A673 (cell line): ENCODE results near the gene LRRC8C. TPM values are rescaled to one million over a fixed set of nuclear protein-coding genes. Genes with fewer than 3 reads are reported as not detected.

Source experiments
- BruUV-seq: library from RNA; stranded (reverse); fragments of 400-500 nt; replicated peaks from 2 replicates; lab custom pipeline; 2021; lab: Mats Ljungman, UMichigan
- CTCF ChIA-PET: fragments of 300-600 bp; sonication (Branson Sonifier 250); formaldehyde crosslinking; loops from one replicate; lab custom pipeline; 2022; ENCODE audit warnings: antibody characterized with exemption; lab: Charles Lee
- POLR2A ChIA-PET: fragments of 300-600 bp; sonication (Branson Sonifier 250); formaldehyde crosslinking; loops from one replicate; lab custom pipeline; 2022; ENCODE audit warnings: antibody characterized with exemption; ENCODE audit not compliant: low non-redundant PET; lab: Charles Lee
- DNase-seq: peaks from one replicate; pipeline ENCODE4 v3.0.0-alpha.2; 2015; ENCODE audit warnings: low spot score
- H3K27ac ChIP-seq: fragments of 200-600 bp; sonication (generic); 2 replicates; pipeline ENCODE4 v1.5.1; 2016; ENCODE audit warnings: mixed run types, low read depth, mild to moderate bottlenecking, mixed read lengths, antibody characterized with exemption, low read length; ENCODE audit not compliant: poor library complexity, severe bottlenecking
- H3K27me3 ChIP-seq: fragments of 200-600 bp; sonication (generic); replicated peaks from 2 replicates; pipeline ENCODE4 v1.6.1; 2017; ENCODE audit warnings: mixed run types, low read depth, mild to moderate bottlenecking, mixed read lengths, antibody characterized with exemption, low read length; ENCODE audit not compliant: insufficient read depth, poor library complexity
- H3K36me3 ChIP-seq: fragments of 200-600 bp; sonication (generic); 2 replicates; pipeline ENCODE4 v1.6.1; 2016; ENCODE audit warnings: mixed run types, mild to moderate bottlenecking, mixed read lengths, antibody characterized with exemption, low read length; ENCODE audit not compliant: insufficient read depth, poor library complexity, severe bottlenecking
- H3K4me1 ChIP-seq: fragments of 200-600 bp; sonication (generic); 2 replicates; pipeline ENCODE4 v1.6.1; 2017; ENCODE audit warnings: mixed run types, mild to moderate bottlenecking, mixed read lengths, antibody characterized with exemption, low read length; ENCODE audit not compliant: insufficient read depth, poor library complexity, severe bottlenecking
- H3K4me3 ChIP-seq: fragments of 200-600 bp; sonication (generic); 2 replicates; pipeline ENCODE4 v1.5.1; 2016; ENCODE audit warnings: low read depth, mixed run types, mild to moderate bottlenecking, mixed read lengths, low read length; ENCODE audit not compliant: poor library complexity, severe bottlenecking
- H3K9me3 ChIP-seq: fragments of 200-600 bp; sonication (generic); 2 replicates; pipeline ENCODE4 v1.6.1; 2016; ENCODE audit warnings: mixed run types, low read depth, mild to moderate bottlenecking, mixed read lengths, antibody characterized with exemption, low read length; ENCODE audit not compliant: poor library complexity, severe bottlenecking
- EZH2 ChIP-seq: fragments of 200-600 bp; sonication (generic); IDR thresholded peaks from 2 replicates; pipeline ENCODE4 v1.6.1; 2017; ENCODE audit warnings: borderline replicate concordance, low read depth, mild to moderate bottlenecking, mixed read lengths, antibody characterized with exemption, low read length; ENCODE audit not compliant: poor library complexity, severe bottlenecking
- intact Hi-C: fragments of 100-400 bp; cut with micrococcal nuclease; formaldehyde crosslinking; loops from one replicate; pipeline ENCODE4 v1.10.0; 2022; ENCODE audit not compliant: unreplicated experiment
- total RNA-seq: library from RNA; stranded (reverse); gene quantifications from 2 replicates; pipeline ENCODE4 v1.2.3, GENCODE V29; 2021
- TF ChIP-seq, protein P1 (sequence below): fragments of 300-800, 200-600 bp; sonication (generic); conservative IDR thresholded peaks from 2 replicates; pipeline ENCODE4 v1.5.1; 2017; ENCODE audit warnings: low read depth, mild to moderate bottlenecking, antibody characterized with exemption, low read length, moderate library complexity, mixed read lengths

Gene LRRC8C
- total RNA-seq, 1 experiment from 2014 or later: 6.9 TPM

DNA sequence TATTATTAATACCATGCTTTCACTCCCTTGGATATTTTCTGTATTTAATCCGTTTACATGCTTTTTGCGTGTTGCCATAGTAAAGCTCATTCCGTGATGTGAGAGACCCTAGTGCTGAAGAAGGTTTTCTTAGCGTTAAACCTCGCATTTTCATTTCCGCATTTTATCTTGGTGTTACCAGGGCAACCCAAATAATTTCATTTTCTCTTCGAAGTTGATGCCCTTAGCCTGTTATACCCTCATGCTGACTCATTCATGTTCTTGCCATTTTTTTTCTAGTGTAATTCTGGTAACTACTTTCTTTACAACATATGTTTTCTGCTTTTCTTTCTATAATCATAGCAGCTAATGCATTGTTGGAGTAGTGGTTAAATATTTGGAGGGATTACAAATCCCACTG is 37.2 kb downstream of the LRRC8C start:
- POLR2A ChIA-PET: no interaction called here
- CTCF ChIA-PET: no interaction called here
- Histone ChIP-seq H3K9me3 (no peaks in the 10 kb centered on the region), H3K4me3 (no peak overlapping the region), H3K4me1 (no peaks in the 10 kb centered on the region), H3K36me3 (no peaks in the 10 kb centered on the region), H3K27ac (no peak overlapping the region), H3K27me3 (no peaks in the 10 kb centered on the region)
- intact Hi-C loops: no loop called here
- no TSS peak for BruUV-seq
- no peak for DNase-seq
- TF ChIP-seq, protein P1, sequence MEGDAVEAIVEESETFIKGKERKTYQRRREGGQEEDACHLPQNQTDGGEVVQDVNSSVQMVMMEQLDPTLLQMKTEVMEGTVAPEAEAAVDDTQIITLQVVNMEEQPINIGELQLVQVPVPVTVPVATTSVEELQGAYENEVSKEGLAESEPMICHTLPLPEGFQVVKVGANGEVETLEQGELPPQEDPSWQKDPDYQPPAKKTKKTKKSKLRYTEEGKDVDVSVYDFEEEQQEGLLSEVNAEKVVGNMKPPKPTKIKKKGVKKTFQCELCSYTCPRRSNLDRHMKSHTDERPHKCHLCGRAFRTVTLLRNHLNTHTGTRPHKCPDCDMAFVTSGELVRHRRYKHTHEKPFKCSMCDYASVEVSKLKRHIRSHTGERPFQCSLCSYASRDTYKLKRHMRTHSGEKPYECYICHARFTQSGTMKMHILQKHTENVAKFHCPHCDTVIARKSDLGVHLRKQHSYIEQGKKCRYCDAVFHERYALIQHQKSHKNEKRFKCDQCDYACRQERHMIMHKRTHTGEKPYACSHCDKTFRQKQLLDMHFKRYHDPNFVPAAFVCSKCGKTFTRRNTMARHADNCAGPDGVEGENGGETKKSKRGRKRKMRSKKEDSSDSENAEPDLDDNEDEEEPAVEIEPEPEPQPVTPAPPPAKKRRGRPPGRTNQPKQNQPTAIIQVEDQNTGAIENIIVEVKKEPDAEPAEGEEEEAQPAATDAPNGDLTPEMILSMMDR: no peak
- TF ChIP-seq EZH2: no peak

DNA sequence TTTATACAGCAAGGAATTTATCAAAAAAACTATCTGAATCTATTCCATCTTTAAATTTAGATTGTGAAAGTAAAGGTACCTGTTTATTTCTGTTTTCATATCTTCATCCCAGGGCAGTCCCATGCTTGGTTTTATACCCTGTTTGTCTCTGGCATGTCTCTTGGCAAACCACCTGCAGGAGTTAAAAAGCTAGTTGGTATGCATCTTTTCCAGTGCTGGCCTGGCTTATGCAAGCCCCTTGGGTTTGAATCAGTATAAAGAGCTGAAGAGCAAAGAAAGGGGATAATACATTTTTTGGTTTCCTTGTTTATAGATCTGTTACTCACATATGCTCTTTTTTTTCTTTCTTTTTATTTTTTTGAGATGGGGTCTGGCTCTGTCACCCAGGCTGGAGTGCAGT is 37.8 kb downstream of the LRRC8C start:
- Histone ChIP-seq H3K27me3 (no peaks in the 10 kb centered on the region), H3K27ac (no peak overlapping the region), H3K36me3 (no peaks in the 10 kb centered on the region), H3K4me1 (no peaks in the 10 kb centered on the region), H3K4me3 (no peak overlapping the region), H3K9me3 (no peaks in the 10 kb centered on the region)
- no peak for TF ChIP-seq EZH2
- TF ChIP-seq, protein P1: no peak
- CTCF ChIA-PET: no interaction called here
- DNase-seq: no peak
- no TSS peak for BruUV-seq
- intact Hi-C loops: no loop called here
- POLR2A ChIA-PET: no interaction called here

DNA sequence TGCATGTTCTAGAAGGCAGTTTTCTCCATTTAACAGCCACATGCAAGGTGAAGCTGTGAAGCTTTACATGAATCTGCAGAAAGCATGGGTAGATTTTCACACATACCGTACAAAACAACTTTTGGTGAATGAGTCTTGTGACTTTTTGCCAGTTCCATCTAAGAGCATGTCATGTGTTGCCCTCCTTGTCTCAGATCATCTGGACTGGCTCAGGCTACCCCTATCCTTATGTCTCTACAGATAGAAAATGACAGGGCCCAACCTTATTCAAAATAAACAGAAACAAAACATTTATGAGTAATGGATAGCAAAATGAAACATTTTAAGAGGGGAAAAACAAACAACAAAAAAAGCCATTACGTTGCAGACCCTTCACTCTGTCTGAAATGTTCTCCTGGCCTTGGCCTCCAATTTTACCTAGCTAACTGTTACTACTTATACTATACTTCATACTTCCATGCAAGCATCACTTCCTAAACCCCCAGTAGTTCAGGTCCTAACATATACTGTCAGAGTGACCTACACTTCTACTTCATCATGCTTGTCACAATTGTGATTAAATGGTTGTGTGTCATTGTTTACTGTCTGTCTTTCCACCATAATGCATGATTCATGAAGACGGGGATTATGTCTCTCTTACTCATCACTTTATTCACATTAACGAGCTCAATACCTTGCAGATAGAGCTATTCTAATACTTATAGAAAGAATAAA is 39.0 kb downstream of the LRRC8C start:
- Histone ChIP-seq H3K27me3 (no peaks in the 10 kb centered on the region), H3K4me3 (no peak overlapping the region), H3K4me1 (no peaks in the 10 kb centered on the region), H3K36me3 (no peaks in the 10 kb centered on the region), H3K27ac (no peak overlapping the region), H3K9me3 (no peaks in the 10 kb centered on the region)
- CTCF ChIA-PET: no interaction called here
- intact Hi-C loops: no loop called here
- BruUV-seq: no TSS peak
- DNase-seq: peak; percentile 19
- TF ChIP-seq EZH2: no peak
- TF ChIP-seq, protein P1: no peak
- POLR2A ChIA-PET: no interaction called here
